H1 (cell line): ENCODE measurements around the gene TXNRD2. TPM values are rescaled to one million over a fixed set of nuclear protein-coding genes. Genes with fewer than 3 reads are reported as not detected.

Experiments
- CTCF ChIA-PET: fragments of 300-600 bp; sonication (Branson Sonifier 250); formaldehyde crosslinking; loops from one replicate; lab custom pipeline; 2021; ENCODE audit not compliant: partially characterized antibody; lab: Charles Lee
- POLR2A ChIA-PET: fragments of 300-600 bp; sonication (Branson Sonifier 250); formaldehyde crosslinking; loops from one replicate; lab custom pipeline; 2021; ENCODE audit warnings: inconsistent platforms; ENCODE audit not compliant: partially characterized antibody; lab: Charles Lee
- DNase-seq, 2 experiments: peaks; one replicate each; pipeline versions ENCODE4 v3.0.0 to v3.0.0-alpha.2; 2010 to 2022; ENCODE audit warnings: low spot score in 2 of 2, low read depth in 1 of 2, mixed read lengths in 1 of 2
- FAIRE-seq: peaks from 2 replicates; lab custom pipeline; 2011; peaks lifted over from hg19 to GRCh38; lab: Jason Lieb, UNC
- H2AFZ ChIP-seq: 2 replicates; pipeline ENCODE4 v1.8.1; 2012; ENCODE audit warnings: low read length, inconsistent platforms
- H2AK5ac ChIP-seq: 2 replicates; pipeline ENCODE4 v1.6.1; 2013; ENCODE audit warnings: low read depth, low read length
- H2BK120ac ChIP-seq: replicated peaks from 2 replicates; pipeline ENCODE3; 2013; ENCODE audit warnings: low read depth, low read length, inconsistent platforms
- H2BK12ac ChIP-seq: 2 replicates; pipeline ENCODE4 v1.6.1; 2013; ENCODE audit warnings: low read depth, low read length
- H2BK15ac ChIP-seq: 2 replicates; pipeline ENCODE4 v1.6.1; 2013; ENCODE audit warnings: low read length
- H2BK20ac ChIP-seq: 2 replicates; pipeline ENCODE4 v1.6.1; 2013; ENCODE audit warnings: low read length
- H2BK5ac ChIP-seq: 2 replicates; pipeline ENCODE4 v1.6.1; 2013; ENCODE audit warnings: low read depth, low read length
- H3K14ac ChIP-seq: 2 replicates; pipeline ENCODE4 v1.6.1; 2013; ENCODE audit warnings: inconsistent platforms; ENCODE audit not compliant: insufficient read length
- H3K18ac ChIP-seq: 2 replicates; pipeline ENCODE4 v1.6.1; 2013; ENCODE audit warnings: low read length; ENCODE audit errors: extremely low read depth
- H3K23ac ChIP-seq: 2 replicates; pipeline ENCODE4 v1.6.1; 2013; ENCODE audit warnings: inconsistent platforms; ENCODE audit not compliant: insufficient read length
- H3K23me2 ChIP-seq: 2 replicates; pipeline ENCODE4 v1.6.1; 2013; ENCODE audit warnings: low read depth, low read length
- H3K27ac ChIP-seq: 2 replicates; pipeline ENCODE4 v1.6.1; 2011; ENCODE audit warnings: low read depth, low read length, inconsistent platforms
- H3K27me3 ChIP-seq, 4 experiments: replicated peaks in 1 of 4; 1 replicate in 1 of 4; 2 replicates in 3 of 4; pipeline versions ENCODE4 v1.6.1 to v1.8.1; 2011 to 2013; ENCODE audit warnings: low read length in 3 of 4, mild to moderate bottlenecking in 3 of 4, inconsistent platforms in 2 of 4, mixed read lengths in 2 of 4, moderate library complexity in 1 of 4; ENCODE audit not compliant: control insufficient read depth in 3 of 4, insufficient read depth in 3 of 4; ENCODE audit errors: extremely low read depth in 1 of 4
- H3K36me3 ChIP-seq, 4 experiments: 2 replicates each; pipeline versions ENCODE4 v1.6.1 to v1.8.1; 2011 to 2013; ENCODE audit warnings: mild to moderate bottlenecking in 4 of 4, low read length in 3 of 4, moderate library complexity in 2 of 4, control low read depth in 1 of 4, inconsistent platforms in 1 of 4; ENCODE audit not compliant: insufficient read depth in 4 of 4, control insufficient read depth in 2 of 4
- H3K4ac ChIP-seq: replicated peaks from 2 replicates; pipeline ENCODE3; 2013; ENCODE audit warnings: low read length, low read depth, mixed read lengths, inconsistent platforms; ENCODE audit not compliant: insufficient read length
- H3K4me1 ChIP-seq, 4 experiments: replicated peaks in 1 of 4; 1 replicate in 1 of 4; 2 replicates in 3 of 4; pipeline versions ENCODE4 v1.6.1 to v1.8.1; 2011 to 2013; ENCODE audit warnings: low read length in 3 of 4, inconsistent platforms in 2 of 4, mixed read lengths in 1 of 4; ENCODE audit not compliant: insufficient read depth in 4 of 4, control insufficient read depth in 3 of 4
- H3K4me2 ChIP-seq, 2 experiments: 2 replicates each; pipeline versions ENCODE4 v1.6.1 to v1.8.1; 2011 to 2013; ENCODE audit warnings: low read depth in 2 of 2, low read length in 2 of 2, control low read depth in 1 of 2, inconsistent platforms in 1 of 2, mild to moderate bottlenecking in 1 of 2; ENCODE audit not compliant: insufficient read depth in 1 of 2
- H3K4me3 ChIP-seq, 4 experiments: fragments of 200-600, 300-600 bp in 1 of 4; sonication (generic), shearing (Covaris generic), sonication (Bioruptor Twin) in 1 of 4; 2 replicates each; pipeline versions ENCODE4 v1.5.1 to v1.8.1; 2011 to 2016; ENCODE audit warnings: low read length in 4 of 4, low read depth in 3 of 4, control low read depth in 2 of 4, inconsistent platforms in 2 of 4, mild to moderate bottlenecking in 2 of 4, mixed read lengths in 1 of 4, moderate library complexity in 1 of 4; ENCODE audit not compliant: insufficient read depth in 2 of 4; ENCODE audit errors: extremely low read depth in 1 of 4
- H3K56ac ChIP-seq: replicated peaks from 2 replicates; pipeline ENCODE3; 2013; ENCODE audit warnings: low read depth, mild to moderate bottlenecking, mixed read lengths, low read length, inconsistent platforms; ENCODE audit not compliant: insufficient read length
- H3K79me1 ChIP-seq: 2 replicates; pipeline ENCODE4 v1.6.1; 2013; ENCODE audit warnings: low read depth, low read length, control low read depth
- H3K79me2 ChIP-seq, 2 experiments: 2 replicates each; pipeline versions ENCODE4 v1.6.1 to v1.8.1; 2012 to 2013; ENCODE audit warnings: low read length in 2 of 2, mild to moderate bottlenecking in 2 of 2, inconsistent platforms in 1 of 2; ENCODE audit not compliant: insufficient read depth in 2 of 2, control insufficient read depth in 1 of 2
- H3K9ac ChIP-seq, 4 experiments: replicated peaks in 1 of 4; 1 replicate in 1 of 4; 2 replicates in 3 of 4; pipeline versions ENCODE4 v1.6.1 to v1.8.1; 2011 to 2013; ENCODE audit warnings: low read depth in 3 of 4, low read length in 3 of 4, control low read depth in 2 of 4, mild to moderate bottlenecking in 2 of 4, moderate library complexity in 2 of 4, inconsistent platforms in 1 of 4; ENCODE audit errors: extremely low read depth in 1 of 4
- H3K9me3 ChIP-seq, 2 experiments: 2 replicates each; pipeline versions ENCODE4 v1.6.1 to v1.8.1; 2012 to 2013; ENCODE audit warnings: mild to moderate bottlenecking in 2 of 2, moderate library complexity in 2 of 2, control low read depth in 1 of 2, inconsistent platforms in 1 of 2, low read depth in 1 of 2, low read length in 1 of 2, mixed read lengths in 1 of 2; ENCODE audit not compliant: insufficient read depth in 2 of 2
- H4K20me1 ChIP-seq, 2 experiments: replicated peaks in 1 of 2; 2 replicates each; pipeline versions ENCODE3 to v1.8.1; 2011 to 2013; ENCODE audit warnings: inconsistent platforms in 2 of 2, low read length in 2 of 2, mild to moderate bottlenecking in 1 of 2; ENCODE audit not compliant: insufficient read depth in 2 of 2, control insufficient read depth in 1 of 2
- H4K5ac ChIP-seq: 2 replicates; pipeline ENCODE4 v1.6.1; 2013; ENCODE audit warnings: low read length, low read depth, mixed read lengths, inconsistent platforms; ENCODE audit not compliant: insufficient read length
- H4K8ac ChIP-seq: 2 replicates; pipeline ENCODE4 v1.8.0; 2013; ENCODE audit warnings: mild to moderate bottlenecking, moderate library complexity, low read length, inconsistent platforms; ENCODE audit not compliant: insufficient read depth; ENCODE audit errors: extremely low read depth
- H4K91ac ChIP-seq: replicated peaks from 2 replicates; pipeline ENCODE3; 2013; ENCODE audit warnings: low read length, mixed read lengths, inconsistent platforms; ENCODE audit not compliant: insufficient read length
- ATF2 ChIP-seq: IDR thresholded peaks from 2 replicates; pipeline ENCODE4 v1.6.1; 2012; ENCODE audit warnings: low read length, inconsistent platforms
- CHD1 ChIP-seq: IDR thresholded peaks from 2 replicates; pipeline ENCODE4 v1.6.1; 2012; ENCODE audit warnings: low read depth, low read length, improper control_type of control experiment
- CTCF ChIP-seq, 3 experiments: IDR thresholded peaks; 1 replicate in 2 of 3; 2 replicates in 1 of 3; pipeline versions ENCODE4 v1.5.1 to v1.6.1; 2011; ENCODE audit warnings: low read length in 3 of 3, mild to moderate bottlenecking in 3 of 3, inconsistent platforms in 2 of 3, low read depth in 1 of 3, moderate library complexity in 1 of 3; ENCODE audit not compliant: insufficient read depth in 1 of 3; ENCODE audit errors: control extremely low read depth in 1 of 3
- FOSL1 ChIP-seq: IDR thresholded peaks from 2 replicates; pipeline ENCODE4 v1.6.1; 2011; ENCODE audit warnings: mild to moderate bottlenecking, low read depth, low read length, moderate library complexity; ENCODE audit not compliant: insufficient read depth
- HDAC2 ChIP-seq, 2 experiments: fragments of 300-600 bp in 1 of 2; sonication (generic) in 1 of 2; IDR thresholded peaks; 2 replicates each; pipeline ENCODE4 v1.6.1; 2011 to 2012; ENCODE audit warnings: low read depth in 2 of 2, low read length in 2 of 2, mild to moderate bottlenecking in 2 of 2, moderate library complexity in 2 of 2, borderline replicate concordance in 1 of 2, inconsistent platforms in 1 of 2
- POLR2AphosphoS5 ChIP-seq: IDR thresholded peaks from 2 replicates; pipeline ENCODE4 v1.6.1; 2011; ENCODE audit warnings: low read depth, low read length
- TBP ChIP-seq: IDR thresholded peaks from 2 replicates; pipeline ENCODE4 v1.6.1; 2011; ENCODE audit warnings: low read depth, low read length, improper control_type of control experiment
- WGBS, 2 experiments: shearing (Covaris generic) in 1 of 2; methylation state at CpG; one replicate each; pipeline versions ENCODE4 v1.1.6 to v1.1.7; 2013 to 2015; ENCODE audit warnings: low lambda C conversion rate in 2 of 2, mixed read lengths in 2 of 2, inconsistent platforms in 1 of 2, low coverage in 1 of 2, missing lambda C conversion rate in 1 of 2; ENCODE audit not compliant: insufficient replicate concordance in 2 of 2, insufficient coverage in 1 of 2, insufficient read length in 1 of 2; ENCODE audit errors: extremely low coverage in 1 of 2, missing lambda C conversion rate in 1 of 2; 5-methylcytosine and 5-hydroxymethylcytosine counted together
- polyA plus RNA-seq, 7 experiments: library from polyadenylated mRNA; depleted of rRNA in 3 of 7; stranded (reverse) in 5 of 7; unstranded in 2 of 7; fragments of >200 nt in 5 of 7; fragments of 200-250 nt in 2 of 7; gene quantifications; 1 replicate in 5 of 7; 2 replicates in 1 of 7; 4 replicates in 1 of 7; pipeline versions ENCODE4 v1.2.1 to v1.2.3, GENCODE V29; 2011 to 2013; ENCODE audit warnings: missing spikeins in 2 of 7, mixed read lengths in 2 of 7
- total RNA-seq: library from RNA; stranded (reverse); fragmentation: NEBNext Ultra II Directional; extraction: Animal tissue kit (Norgen Biotek cat#: 25700); gene quantifications from 2 replicates; pipeline ENCODE4 v1.2.1, GENCODE V29; 2021

Gene TXNRD2
- total and polyA plus RNA-seq, 2 of the 8 experiments (the other 6 are each of a cell fraction or from before 2014, with no cell fraction given), result 14.8 to 21.9 TPM

- no peak overlapping the region for H2AFZ ChIP-seq
- H3K4me2 ChIP-seq, result no peak overlapping the region
- no peak overlapping the region for H4K5ac ChIP-seq
- H2BK15ac ChIP-seq, result no peak overlapping the region
- H3K27ac ChIP-seq, result no peak overlapping the region
- no peak for FAIRE-seq
- no peak overlapping the region for H4K91ac ChIP-seq
- no peak overlapping the region for H2BK12ac ChIP-seq
- no peak overlapping the region for H2BK5ac ChIP-seq
- no peaks in the 10 kb centered on the region for H4K20me1 ChIP-seq
- no peak overlapping the region for H3K56ac ChIP-seq
- no peak overlapping the region for H3K18ac ChIP-seq
- H3K9me3 ChIP-seq, result no peaks in the 10 kb centered on the region
- H3K23ac ChIP-seq, result no peak overlapping the region
- 82% methylated on average over 23 of the region's 23 CpGs; no CpG with 5 or more reads in 1 of the 2 experiments for WGBS, 2 experiments
- H3K14ac ChIP-seq, result no peak overlapping the region
- ChIA-PET POLR2A (no interaction called here), CTCF (interaction anchor here (0.6 to 10.9 kb wide), 10 partner anchors 8 to 187 kb away, joined by 3 to 145 read pairs (median 5); no protein-coding TSS in a partner anchor)
- no peak overlapping the region for H3K4ac ChIP-seq
- H3K23me2 ChIP-seq, result no peaks in the 10 kb centered on the region
- no peaks in the 10 kb centered on the region for H3K79me2 ChIP-seq
- no peak overlapping the region for H3K4me3 ChIP-seq
- no peaks in the 10 kb centered on the region; the same call in 1 of the 2 replicates for H3K79me1 ChIP-seq
- H2BK20ac ChIP-seq, result no peak overlapping the region
- no peaks in the 10 kb centered on the region for H3K36me3 ChIP-seq
- H2BK120ac ChIP-seq, result no peak overlapping the region
- H3K9ac ChIP-seq, result no peak overlapping the region
- no peaks in the 10 kb centered on the region for H3K4me1 ChIP-seq
- no peak overlapping the region for H2AK5ac ChIP-seq
- no peaks in the 10 kb centered on the region; a peak in 1 of 7 replicates for H3K27me3 ChIP-seq
- no peak for DNase-seq
- H4K8ac ChIP-seq, result peak overlapping the region; percentile 71; the same call in 1 of the 2 replicates
- TF ChIP-seq TBP, result no peak
- no peak for TF ChIP-seq CHD1
- no peak for TF ChIP-seq POLR2AphosphoS5
- TF ChIP-seq CTCF (IDR thresholded peaks at IDR 0.05; ENCODE audit: control extremely low read depth in 1 of 3, insufficient read depth in 1 of 3, low read depth in 1 of 3, low read length in 3 of 3), result no peak
- TF ChIP-seq HDAC2 (IDR thresholded peaks at IDR 0.05; ENCODE audit: borderline replicate concordance in 1 of 2, low read depth in 2 of 2, low read length in 2 of 2), result no peak
- no peak for TF ChIP-seq FOSL1
- no peak for TF ChIP-seq ATF2
These were observed 23.1 kb downstream of the TXNRD2 start for GRCh38 chr22:19918332-19919106.
